MCF 10A (cell line): ENCODE measurements around the gene SLC22A12. TPM values are rescaled to one million over a fixed set of nuclear protein-coding genes. Genes with fewer than 3 reads are reported as not detected.
A peak's percentile ranks its signal among the peaks of the same experiment; 100 is the strongest.

Experiments used
- BruUV-seq: library from RNA; stranded (reverse); fragments of 400-500 nt; replicated peaks from 2 replicates; lab custom pipeline; 2021; lab: Mats Ljungman, UMichigan
- CTCF ChIA-PET: fragments of 300-600 bp; sonication (Branson Sonifier 250); formaldehyde crosslinking; extraction: SDS; loops from one replicate; lab custom pipeline; 2021; ENCODE audit warnings: antibody characterized with exemption, inconsistent platforms; lab: Yijun Ruan, JAX
- POLR2A ChIA-PET: fragments of 300-600, 350-650 bp; sonication (Branson Sonifier 250); formaldehyde crosslinking; extraction: SDS; loops from one replicate; lab custom pipeline; 2020; ENCODE audit warnings: antibody characterized with exemption, inconsistent platforms; lab: Yijun Ruan, JAX
- DNase-seq: peaks from one replicate; pipeline ENCODE4 v3.0.0-alpha.2; 2018; ENCODE audit not compliant: unreplicated experiment
- H3K27ac Mint-ChIP-seq: one replicate; pipeline ENCODE4 v1.8.0; 2022; ENCODE audit warnings: mild to moderate bottlenecking, low read depth, mixed read lengths; ENCODE audit not compliant: unreplicated experiment
- H3K27me3 Mint-ChIP-seq: one replicate; pipeline ENCODE4 v1.8.0; 2022; ENCODE audit warnings: mixed read lengths; ENCODE audit not compliant: insufficient read depth, unreplicated experiment
- H3K36me3 Mint-ChIP-seq: one replicate; pipeline ENCODE4 v1.8.0; 2022; ENCODE audit warnings: mild to moderate bottlenecking, moderate library complexity, mixed read lengths; ENCODE audit not compliant: insufficient read depth, unreplicated experiment
- H3K4me1 Mint-ChIP-seq: one replicate; pipeline ENCODE4 v1.8.0; 2022; ENCODE audit warnings: mixed read lengths; ENCODE audit not compliant: insufficient read depth, unreplicated experiment
- H3K4me3 Mint-ChIP-seq: one replicate; pipeline ENCODE4 v1.8.0; 2022; ENCODE audit warnings: mild to moderate bottlenecking, moderate library complexity, mixed read lengths; ENCODE audit not compliant: unreplicated experiment
- H3K9me3 Mint-ChIP-seq: one replicate; pipeline ENCODE4 v1.8.0; 2022; ENCODE audit warnings: mixed read lengths; ENCODE audit not compliant: unreplicated experiment
- CTCF ChIP-seq: fragments of 200-600 bp; IDR thresholded peaks from one replicate; pipeline ENCODE4 v1.8.0; 2022; ENCODE audit warnings: antibody characterized with exemption, mild to moderate bottlenecking; ENCODE audit not compliant: unreplicated experiment
- intact Hi-C: fragments of 100-400 bp; cut with micrococcal nuclease; formaldehyde crosslinking; loops from 2 replicates; pipeline ENCODE4 v1.14.1; 2022
- total RNA-seq: library from RNA; stranded (reverse); gene quantifications from 2 replicates; pipeline ENCODE4 v1.2.3, GENCODE V29; 2022

The SLC22A12 gene
- total RNA-seq, 1 experiment from 2014 or later: not detected

DNA sequence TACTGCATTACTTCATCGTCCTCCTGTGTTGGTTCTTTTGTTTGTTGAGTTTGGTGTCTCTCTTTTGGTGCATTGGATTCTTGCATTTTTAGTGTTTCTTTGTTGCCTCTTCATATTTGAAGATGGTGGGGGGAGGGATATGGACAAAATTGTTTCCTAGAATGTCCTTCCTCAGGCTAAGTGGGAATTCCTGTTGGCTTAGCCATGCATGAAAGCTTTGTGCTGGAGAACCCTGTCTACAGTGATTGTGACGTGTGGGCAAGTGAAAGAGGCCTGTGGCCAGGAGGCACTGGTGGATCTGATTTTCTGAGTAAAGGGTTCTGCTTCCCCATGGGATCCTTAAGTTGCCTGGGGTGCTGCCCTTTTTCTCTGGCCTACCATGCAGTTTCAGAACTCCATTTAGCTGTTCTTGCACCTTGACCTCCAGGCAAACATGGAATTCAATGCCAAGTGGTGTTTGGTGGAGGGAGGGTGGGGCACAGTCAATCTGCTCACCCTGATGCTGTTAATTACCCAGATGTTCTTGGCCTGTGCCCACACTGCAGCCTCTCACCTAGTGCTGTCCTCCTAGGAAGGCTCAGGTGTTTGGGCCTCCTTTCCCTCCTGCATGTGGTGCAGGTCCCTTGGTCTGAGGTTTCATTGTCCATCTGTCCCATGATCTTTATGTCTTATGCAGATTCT is 46.3 kb upstream of the SLC22A12 start:
- H3K36me3 Mint-ChIP-seq: no peaks in the 10 kb centered on the region
- ChIA-PET CTCF (interaction anchor here (0.9 to 1.7 kb wide), 3 partner anchors 96 to 107 kb away, joined by 3 to 7 read pairs (median 3); no protein-coding TSS in a partner anchor), POLR2A (interaction anchor here (0.5 to 1.5 kb wide), 5 partner anchors 25 to 474 kb away, joined by 3 to 7 read pairs (median 3); partner anchors contain the start of gene RPS6KA4)
- no peak for TF ChIP-seq CTCF
- no peaks in the 10 kb centered on the region for H3K9me3 Mint-ChIP-seq
- no TSS peak for BruUV-seq
- no peak for DNase-seq
- intact Hi-C loops: no loop called here
- no peak overlapping the region for H3K27ac Mint-ChIP-seq
- H3K27me3 Mint-ChIP-seq: no peaks in the 10 kb centered on the region
- no peak overlapping the region for H3K4me3 Mint-ChIP-seq
- peaks cover 30% of the 10 kb centered on the region for H3K4me1 Mint-ChIP-seq

GRCh38 chr11:64545619-64546018 is 45.4 kb upstream of the SLC22A12 start:
- POLR2A ChIA-PET: interaction anchor here (0.9 to 1.2 kb wide), 2 partner anchors 26 to 186 kb away, joined by 3 to 7 read pairs; partner anchors contain the start of gene RPS6KA4
- no peak overlapping the region for H3K27ac Mint-ChIP-seq
- peaks cover 30% of the 10 kb centered on the region for H3K4me1 Mint-ChIP-seq

DNA sequence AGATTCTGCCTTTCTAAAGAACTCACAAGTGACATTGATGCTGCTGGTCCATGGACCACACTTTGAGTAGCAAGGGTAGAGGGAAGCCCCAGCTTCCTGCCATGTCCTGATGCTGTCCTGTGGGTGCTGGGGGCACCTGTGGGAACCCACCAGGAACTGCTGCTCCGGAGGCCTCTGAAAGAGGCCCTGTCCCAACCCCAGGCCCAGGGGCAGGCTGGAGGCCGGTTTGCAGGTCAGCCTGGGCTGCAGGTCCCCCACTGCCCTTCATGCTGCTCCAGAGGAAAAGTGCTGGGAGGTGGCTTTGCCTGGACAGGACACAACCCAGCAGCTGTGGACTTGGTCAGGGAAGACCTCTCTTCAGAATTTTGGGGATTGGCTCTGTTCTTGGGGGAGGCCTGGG is 44.8 kb upstream of the SLC22A12 start:
- Mint-ChIP-seq H3K9me3 (no peaks in the 10 kb centered on the region), H3K27ac (no peak overlapping the region), H3K4me3 (no peak overlapping the region), H3K36me3 (no peaks in the 10 kb centered on the region), H3K27me3 (no peaks in the 10 kb centered on the region), H3K4me1 (peaks cover 30% of the 10 kb centered on the region)
- BruUV-seq: no TSS peak
- TF ChIP-seq CTCF: no peak
- POLR2A ChIA-PET: interaction anchor here (1.2 kb wide), 1 partner anchor 27 kb away, joined by 7 read pairs; no protein-coding TSS in a partner anchor
- CTCF ChIA-PET: interaction anchor here (0.6 to 2.2 kb wide), 4 partner anchors 92 to 243 kb away, joined by 3 to 8 read pairs (median 4); no protein-coding TSS in a partner anchor
- no peak for DNase-seq
- intact Hi-C loops: no loop called here

More at GRCh38 chr11:64545619-64546018, 45.4 kb upstream of the SLC22A12 start:
- peak; percentile 94 for DNase-seq
- intact Hi-C loops: no loop called here
- no peaks in the 10 kb centered on the region for H3K36me3 Mint-ChIP-seq
- H3K9me3 Mint-ChIP-seq: no peaks in the 10 kb centered on the region
- no peak for TF ChIP-seq CTCF
- no TSS peak for BruUV-seq
- CTCF ChIA-PET: interaction anchor here (0.9 to 2.2 kb wide), 4 partner anchors 97 to 107 kb away, joined by 3 to 8 read pairs (median 5); no protein-coding TSS in a partner anchor
- H3K4me3 Mint-ChIP-seq: no peak overlapping the region
- no peaks in the 10 kb centered on the region for H3K27me3 Mint-ChIP-seq

DNA sequence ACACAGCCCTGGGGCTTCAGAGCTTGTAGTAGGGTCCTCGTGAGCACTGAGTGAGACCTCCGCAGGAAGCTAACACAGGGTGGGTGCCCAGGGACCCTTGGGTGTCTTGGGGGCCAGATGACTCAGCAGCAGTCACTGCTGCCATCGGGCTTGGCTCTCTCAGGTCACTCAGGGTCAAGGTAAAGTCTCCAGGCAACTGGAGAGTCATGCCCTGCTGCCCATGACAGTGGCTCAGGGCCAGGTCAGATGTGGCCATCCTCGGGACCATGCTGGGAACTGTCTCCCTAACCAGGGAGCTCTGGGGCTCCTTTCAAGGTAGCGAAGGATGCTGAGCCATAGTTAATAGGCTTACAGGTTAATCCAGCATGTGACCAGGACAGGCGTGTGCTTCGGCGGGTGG is 44.4 kb upstream of the SLC22A12 start:
- intact Hi-C loops: no loop called here
- no peaks in the 10 kb centered on the region for H3K27me3 Mint-ChIP-seq
- no peak overlapping the region for H3K4me3 Mint-ChIP-seq
- TF ChIP-seq CTCF: no peak
- no peaks in the 10 kb centered on the region for H3K36me3 Mint-ChIP-seq
- peaks cover 30% of the 10 kb centered on the region for H3K4me1 Mint-ChIP-seq
- ChIA-PET POLR2A (no interaction called here), CTCF (interaction anchor here (0.6 to 2.2 kb wide), 4 partner anchors 93 to 243 kb away, joined by 3 to 8 read pairs (median 4); no protein-coding TSS in a partner anchor)
- H3K27ac Mint-ChIP-seq: no peak overlapping the region
- no peak for DNase-seq
- BruUV-seq: no TSS peak
- no peaks in the 10 kb centered on the region for H3K9me3 Mint-ChIP-seq
